ENCODE measurements around the gene CDY1.
"Not testable (repeated sequence)": the region's sequence is repeated elsewhere in the genome, so short reads cannot be mapped to it uniquely, and the experiment has no call there.

Gene CDY1

GRCh38 chrY:25621817-25622216 lies at the start of gene CDY1:
TSS of gene CDY1 (plus strand) at chrY:25622117. CDS start at chrY:25622443, 326 bp downstream.
- DNase-seq (ENCODE audit: low read depth); in situ Hi-C loops (cut with HindIII; ENCODE audit: low sequenced_read_pairs); H3K4me3 ChIP-seq (ENCODE audit: low read depth, low read length): not testable (repeated sequence)

GRCh38 chrY:25593336-25593735 lies 28.6 kb upstream of the CDY1 start:
- in situ Hi-C loops (cut with HindIII; ENCODE audit: low sequenced_read_pairs); DNase-seq (ENCODE audit: low read depth); H3K4me3 ChIP-seq (ENCODE audit: low read depth, low read length): not testable (repeated sequence)

- in situ Hi-C loops (cut with HindIII; ENCODE audit: low sequenced_read_pairs); H3K4me3 ChIP-seq (ENCODE audit: low read depth, low read length); DNase-seq (ENCODE audit: low read depth): not testable (repeated sequence)
These were observed 1.7 kb upstream of the CDY1 start for GRCh38 chrY:25620209-25620608.

GRCh38 chrY:25626524-25626923 lies 4.6 kb downstream of the CDY1 start:
- H3K4me3 ChIP-seq (ENCODE audit: low read depth, low read length); DNase-seq (ENCODE audit: low read depth): not testable (repeated sequence)

GRCh38 chrY:25630383-25631112 lies 8.6 kb downstream of the CDY1 start:
- H3K4me3 ChIP-seq (ENCODE audit: low read depth, low read length); DNase-seq (ENCODE audit: low read depth); in situ Hi-C loops (cut with HindIII; ENCODE audit: low sequenced_read_pairs): not testable (repeated sequence)

More at GRCh38 chrY:25626524-25626923, 4.6 kb downstream of the CDY1 start:
- in situ Hi-C loops (cut with HindIII; ENCODE audit: low sequenced_read_pairs) = not testable (repeated sequence)

- H3K4me3 ChIP-seq (ENCODE audit: low read depth, low read length); in situ Hi-C loops (cut with HindIII; ENCODE audit: low sequenced_read_pairs): not testable (repeated sequence)
These were observed 17.9 kb downstream of the CDY1 start for GRCh38 chrY:25639852-25640251.

GRCh38 chrY:25643024-25643915 lies 21.4 kb downstream of the CDY1 start:
- H3K4me3 ChIP-seq (ENCODE audit: low read depth, low read length); DNase-seq (ENCODE audit: low read depth); in situ Hi-C loops (cut with HindIII; ENCODE audit: low sequenced_read_pairs): not testable (repeated sequence)

More at GRCh38 chrY:25639852-25640251, 17.9 kb downstream of the CDY1 start:
- not testable (repeated sequence) for DNase-seq (ENCODE audit: low read depth)

Measured in astrocyte of the cerebellum (primary cell).